GM23338 (cell line): ENCODE measurements around the gene WDR38. TPM values are rescaled to one million over a fixed set of nuclear protein-coding genes. Genes with fewer than 3 reads are reported as not detected.

Experiments
- ATAC-seq: fragments of 200-7000 bp; cut with Tn5 transposase; 3 replicates; pipeline ENCODE4 v1.9.1; 2020
- DNase-seq: peaks from one replicate; pipeline ENCODE4 v3.0.0-alpha.2; 2015; ENCODE audit warnings: low spot score
- H2AFZ ChIP-seq: fragments of 200-600 bp; sonication (generic); 2 replicates; pipeline ENCODE4 v1.8.0; 2016; ENCODE audit warnings: antibody characterized with exemption, mild to moderate bottlenecking, moderate library complexity
- H3F3A ChIP-seq: fragments of 200-600 bp; sonication (generic); replicated peaks from 2 replicates; pipeline ENCODE4 v1.8.0; 2017; ENCODE audit warnings: antibody characterized with exemption, mixed run types, low read depth
- H3K27ac ChIP-seq: fragments of 200-600 bp; sonication (generic); 2 replicates; pipeline ENCODE4 v1.6.1; 2016; ENCODE audit warnings: low read depth
- H3K27me3 ChIP-seq: fragments of 200-600 bp; sonication (generic); 2 replicates; pipeline ENCODE4 v1.8.0; 2016; ENCODE audit warnings: mild to moderate bottlenecking, mixed run types, moderate library complexity; ENCODE audit not compliant: insufficient read depth
- H3K36me3 ChIP-seq: fragments of 200-600 bp; sonication (generic); 2 replicates; pipeline ENCODE4 v1.8.0; 2016; ENCODE audit warnings: mild to moderate bottlenecking; ENCODE audit not compliant: insufficient read depth
- H3K4me1 ChIP-seq: fragments of 200-600 bp; sonication (generic); 2 replicates; pipeline ENCODE4 v1.8.0; 2016; ENCODE audit warnings: mild to moderate bottlenecking, moderate library complexity; ENCODE audit not compliant: insufficient read depth
- H3K4me2 ChIP-seq: fragments of 200-600 bp; sonication (generic); 2 replicates; pipeline ENCODE4 v1.7.1; 2017; ENCODE audit warnings: mixed run types
- H3K4me3 ChIP-seq: fragments of 200-600 bp; sonication (generic); 2 replicates; pipeline ENCODE4 v1.6.1; 2016; ENCODE audit warnings: mixed run types
- H3K79me2 ChIP-seq: fragments of 200-600 bp; sonication (generic); replicated peaks from 2 replicates; pipeline ENCODE4 v1.8.0; 2017; ENCODE audit warnings: mild to moderate bottlenecking; ENCODE audit not compliant: insufficient read depth
- H3K9me2 ChIP-seq: fragments of 200-600 bp; sonication (generic); 2 replicates; pipeline ENCODE4 v1.8.0; 2017; ENCODE audit not compliant: insufficient read depth
- H4K20me1 ChIP-seq: fragments of 200-600 bp; sonication (generic); replicated peaks from 2 replicates; pipeline ENCODE4 v1.8.0; 2017; ENCODE audit warnings: mild to moderate bottlenecking; ENCODE audit not compliant: insufficient read depth
- H3K27ac Mint-ChIP-seq: 2 replicates; pipeline ENCODE4 v1.8.0; 2020; ENCODE audit warnings: inconsistent platforms, mild to moderate bottlenecking, moderate library complexity, mixed read lengths
- H3K27me3 Mint-ChIP-seq: 3 replicates; pipeline ENCODE4 v1.8.0; 2022; ENCODE audit warnings: low read depth, mild to moderate bottlenecking, moderate library complexity, mixed read lengths, inconsistent platforms; ENCODE audit not compliant: insufficient read depth, poor library complexity
- H3K36me3 Mint-ChIP-seq: 3 replicates; pipeline ENCODE4 v1.8.0; 2021; ENCODE audit warnings: low read depth, mild to moderate bottlenecking, inconsistent platforms, moderate library complexity, mixed read lengths
- H3K4me1 Mint-ChIP-seq: 3 replicates; pipeline ENCODE4 v1.8.0; 2020; ENCODE audit warnings: mild to moderate bottlenecking, inconsistent platforms, mixed read lengths
- H3K4me3 Mint-ChIP-seq: 3 replicates; pipeline ENCODE4 v1.8.0; 2021; ENCODE audit warnings: moderate library complexity, mild to moderate bottlenecking, inconsistent platforms, mixed read lengths
- H3K9me3 Mint-ChIP-seq: 3 replicates; pipeline ENCODE4 v1.8.0; 2020; ENCODE audit warnings: moderate library complexity, mild to moderate bottlenecking, inconsistent platforms, mixed read lengths
- CREB1 ChIP-seq: fragments of 250-450 bp; sonication (Bioruptor Pico); IDR thresholded peaks from 2 replicates; pipeline ENCODE4 v1.5.0; 2020; ENCODE audit warnings: low read depth, mild to moderate bottlenecking, moderate library complexity
- EZH2 ChIP-seq: fragments of 200-600 bp; sonication (generic); IDR thresholded peaks from one replicate; pipeline ENCODE4 v1.8.0; 2017; ENCODE audit warnings: antibody characterized with exemption, mild to moderate bottlenecking, low read depth; ENCODE audit not compliant: unreplicated experiment
- JUNB ChIP-seq: IDR thresholded peaks from one replicate; pipeline ENCODE4 v1.6.1; 2016; ENCODE audit warnings: antibody characterized with exemption; ENCODE audit not compliant: unreplicated experiment
- NANOG ChIP-seq: IDR thresholded peaks from 2 replicates; pipeline ENCODE4 v1.6.1; 2016; ENCODE audit warnings: antibody characterized with exemption, borderline replicate concordance
- ZNF114 ChIP-seq: fragments of 250-450 bp; sonication (Bioruptor Pico); IDR thresholded peaks from 2 replicates; pipeline ENCODE4 v1.5.0; 2020; ENCODE audit warnings: mild to moderate bottlenecking, moderate library complexity
- ZNF331 ChIP-seq: fragments of 250-450 bp; sonication (Bioruptor Pico); IDR thresholded peaks from 2 replicates; pipeline ENCODE4 v1.5.0; 2020; ENCODE audit warnings: low read depth, mild to moderate bottlenecking, moderate library complexity
- polyA plus RNA-seq: library from polyadenylated mRNA; unstranded; fragments of >200 nt; fragmentation: Nextera tagmentation; extraction: Ambion mirVana; gene quantifications from 2 replicates; pipeline ENCODE4 v1.2.1, GENCODE V29; 2016
- total RNA-seq: library from RNA; depleted of rRNA; stranded (reverse); fragments of >200 nt; shearing (Covaris generic); gene quantifications from 2 replicates; pipeline ENCODE4 v1.2.3, GENCODE V29; 2014
- TF ChIP-seq, protein P1 (sequence below): IDR thresholded peaks from one replicate; pipeline ENCODE4 v1.6.1; 2018; ENCODE audit warnings: antibody characterized with exemption; ENCODE audit not compliant: unreplicated experiment
- TF ChIP-seq, protein P2 (sequence below): fragments of 250-450 bp; sonication (Bioruptor Pico); IDR thresholded peaks from 2 replicates; pipeline ENCODE4 v1.5.0; 2020; ENCODE audit warnings: mild to moderate bottlenecking, moderate library complexity
- TF ChIP-seq, protein P3 (sequence below), 2 experiments: fragments of 200-600 bp in 1 of 2; sonication (generic) in 1 of 2; conservative IDR thresholded peaks; 2 replicates each; pipeline versions ENCODE4 v1.5.1 to v1.6.1; 2016 to 2017; ENCODE audit warnings: antibody characterized with exemption in 2 of 2, low read depth in 2 of 2, mild to moderate bottlenecking in 2 of 2, moderate library complexity in 1 of 2
- TF ChIP-seq, protein P4 (sequence below): IDR thresholded peaks from 2 replicates; pipeline ENCODE4 v1.6.1; 2016; ENCODE audit warnings: antibody characterized with exemption

The WDR38 gene
- total and polyA plus RNA-seq, 2 experiments from 2014 or later, result not detected

DNA sequence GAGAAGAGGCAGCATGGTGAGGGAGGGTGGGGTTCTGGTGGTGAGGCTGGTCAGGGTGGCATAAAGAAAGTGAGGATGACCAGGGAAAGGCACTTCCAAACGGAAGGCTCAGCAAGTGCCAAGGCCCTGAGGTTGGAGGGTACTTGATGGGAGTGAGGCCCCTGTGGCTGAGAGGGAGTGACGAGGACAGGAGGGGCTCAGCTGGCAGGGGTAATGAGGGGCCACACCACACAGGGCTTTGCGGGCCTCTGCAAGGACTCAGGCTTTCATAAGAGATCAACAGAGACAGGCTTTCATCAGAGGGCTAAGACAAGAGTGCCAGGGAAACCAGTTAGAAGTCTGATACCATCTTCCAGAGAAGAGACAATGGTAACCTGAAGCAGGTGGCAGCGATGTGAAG is 32.3 kb downstream of the WDR38 start:
- Histone ChIP-seq H3K27me3 (no peaks in the 10 kb centered on the region), H3K9me2 (no peaks in the 10 kb centered on the region), H3K79me2 (no peaks in the 10 kb centered on the region), H3K4me1 (peaks cover 17% of the 10 kb centered on the region), H3K4me2 (no peak overlapping the region), H3K4me3 (no peak overlapping the region), H3F3A (peaks cover 20% of the 10 kb centered on the region; the same call in 1 of the 2 replicates), H3K27ac (no peak overlapping the region), H3K36me3 (no peaks in the 10 kb centered on the region), H2AFZ (no peak overlapping the region), H4K20me1 (0 out of 2 replicates have a peak, but pooled peaks cover 3% of the 10 kb centered on the region)
- H3K36me3 Mint-ChIP-seq, result no peaks in the 10 kb centered on the region; the same call in 2 of the 3 replicates
- peaks cover 41% of the 10 kb centered on the region for H3K4me1 Mint-ChIP-seq
- ATAC-seq (no peak), DNase-seq (no peak)
- peaks cover 11% of the 10 kb centered on the region for H3K27me3 Mint-ChIP-seq
- TF ChIP-seq JUNB, result no peak
- TF ChIP-seq NANOG, result no peak
- no peak for TF ChIP-seq CREB1 (CRISPR knock-in tag)
- TF ChIP-seq, protein P1, sequence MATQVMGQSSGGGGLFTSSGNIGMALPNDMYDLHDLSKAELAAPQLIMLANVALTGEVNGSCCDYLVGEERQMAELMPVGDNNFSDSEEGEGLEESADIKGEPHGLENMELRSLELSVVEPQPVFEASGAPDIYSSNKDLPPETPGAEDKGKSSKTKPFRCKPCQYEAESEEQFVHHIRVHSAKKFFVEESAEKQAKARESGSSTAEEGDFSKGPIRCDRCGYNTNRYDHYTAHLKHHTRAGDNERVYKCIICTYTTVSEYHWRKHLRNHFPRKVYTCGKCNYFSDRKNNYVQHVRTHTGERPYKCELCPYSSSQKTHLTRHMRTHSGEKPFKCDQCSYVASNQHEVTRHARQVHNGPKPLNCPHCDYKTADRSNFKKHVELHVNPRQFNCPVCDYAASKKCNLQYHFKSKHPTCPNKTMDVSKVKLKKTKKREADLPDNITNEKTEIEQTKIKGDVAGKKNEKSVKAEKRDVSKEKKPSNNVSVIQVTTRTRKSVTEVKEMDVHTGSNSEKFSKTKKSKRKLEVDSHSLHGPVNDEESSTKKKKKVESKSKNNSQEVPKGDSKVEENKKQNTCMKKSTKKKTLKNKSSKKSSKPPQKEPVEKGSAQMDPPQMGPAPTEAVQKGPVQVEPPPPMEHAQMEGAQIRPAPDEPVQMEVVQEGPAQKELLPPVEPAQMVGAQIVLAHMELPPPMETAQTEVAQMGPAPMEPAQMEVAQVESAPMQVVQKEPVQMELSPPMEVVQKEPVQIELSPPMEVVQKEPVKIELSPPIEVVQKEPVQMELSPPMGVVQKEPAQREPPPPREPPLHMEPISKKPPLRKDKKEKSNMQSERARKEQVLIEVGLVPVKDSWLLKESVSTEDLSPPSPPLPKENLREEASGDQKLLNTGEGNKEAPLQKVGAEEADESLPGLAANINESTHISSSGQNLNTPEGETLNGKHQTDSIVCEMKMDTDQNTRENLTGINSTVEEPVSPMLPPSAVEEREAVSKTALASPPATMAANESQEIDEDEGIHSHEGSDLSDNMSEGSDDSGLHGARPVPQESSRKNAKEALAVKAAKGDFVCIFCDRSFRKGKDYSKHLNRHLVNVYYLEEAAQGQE, result no peak
- TF ChIP-seq, protein P2, sequence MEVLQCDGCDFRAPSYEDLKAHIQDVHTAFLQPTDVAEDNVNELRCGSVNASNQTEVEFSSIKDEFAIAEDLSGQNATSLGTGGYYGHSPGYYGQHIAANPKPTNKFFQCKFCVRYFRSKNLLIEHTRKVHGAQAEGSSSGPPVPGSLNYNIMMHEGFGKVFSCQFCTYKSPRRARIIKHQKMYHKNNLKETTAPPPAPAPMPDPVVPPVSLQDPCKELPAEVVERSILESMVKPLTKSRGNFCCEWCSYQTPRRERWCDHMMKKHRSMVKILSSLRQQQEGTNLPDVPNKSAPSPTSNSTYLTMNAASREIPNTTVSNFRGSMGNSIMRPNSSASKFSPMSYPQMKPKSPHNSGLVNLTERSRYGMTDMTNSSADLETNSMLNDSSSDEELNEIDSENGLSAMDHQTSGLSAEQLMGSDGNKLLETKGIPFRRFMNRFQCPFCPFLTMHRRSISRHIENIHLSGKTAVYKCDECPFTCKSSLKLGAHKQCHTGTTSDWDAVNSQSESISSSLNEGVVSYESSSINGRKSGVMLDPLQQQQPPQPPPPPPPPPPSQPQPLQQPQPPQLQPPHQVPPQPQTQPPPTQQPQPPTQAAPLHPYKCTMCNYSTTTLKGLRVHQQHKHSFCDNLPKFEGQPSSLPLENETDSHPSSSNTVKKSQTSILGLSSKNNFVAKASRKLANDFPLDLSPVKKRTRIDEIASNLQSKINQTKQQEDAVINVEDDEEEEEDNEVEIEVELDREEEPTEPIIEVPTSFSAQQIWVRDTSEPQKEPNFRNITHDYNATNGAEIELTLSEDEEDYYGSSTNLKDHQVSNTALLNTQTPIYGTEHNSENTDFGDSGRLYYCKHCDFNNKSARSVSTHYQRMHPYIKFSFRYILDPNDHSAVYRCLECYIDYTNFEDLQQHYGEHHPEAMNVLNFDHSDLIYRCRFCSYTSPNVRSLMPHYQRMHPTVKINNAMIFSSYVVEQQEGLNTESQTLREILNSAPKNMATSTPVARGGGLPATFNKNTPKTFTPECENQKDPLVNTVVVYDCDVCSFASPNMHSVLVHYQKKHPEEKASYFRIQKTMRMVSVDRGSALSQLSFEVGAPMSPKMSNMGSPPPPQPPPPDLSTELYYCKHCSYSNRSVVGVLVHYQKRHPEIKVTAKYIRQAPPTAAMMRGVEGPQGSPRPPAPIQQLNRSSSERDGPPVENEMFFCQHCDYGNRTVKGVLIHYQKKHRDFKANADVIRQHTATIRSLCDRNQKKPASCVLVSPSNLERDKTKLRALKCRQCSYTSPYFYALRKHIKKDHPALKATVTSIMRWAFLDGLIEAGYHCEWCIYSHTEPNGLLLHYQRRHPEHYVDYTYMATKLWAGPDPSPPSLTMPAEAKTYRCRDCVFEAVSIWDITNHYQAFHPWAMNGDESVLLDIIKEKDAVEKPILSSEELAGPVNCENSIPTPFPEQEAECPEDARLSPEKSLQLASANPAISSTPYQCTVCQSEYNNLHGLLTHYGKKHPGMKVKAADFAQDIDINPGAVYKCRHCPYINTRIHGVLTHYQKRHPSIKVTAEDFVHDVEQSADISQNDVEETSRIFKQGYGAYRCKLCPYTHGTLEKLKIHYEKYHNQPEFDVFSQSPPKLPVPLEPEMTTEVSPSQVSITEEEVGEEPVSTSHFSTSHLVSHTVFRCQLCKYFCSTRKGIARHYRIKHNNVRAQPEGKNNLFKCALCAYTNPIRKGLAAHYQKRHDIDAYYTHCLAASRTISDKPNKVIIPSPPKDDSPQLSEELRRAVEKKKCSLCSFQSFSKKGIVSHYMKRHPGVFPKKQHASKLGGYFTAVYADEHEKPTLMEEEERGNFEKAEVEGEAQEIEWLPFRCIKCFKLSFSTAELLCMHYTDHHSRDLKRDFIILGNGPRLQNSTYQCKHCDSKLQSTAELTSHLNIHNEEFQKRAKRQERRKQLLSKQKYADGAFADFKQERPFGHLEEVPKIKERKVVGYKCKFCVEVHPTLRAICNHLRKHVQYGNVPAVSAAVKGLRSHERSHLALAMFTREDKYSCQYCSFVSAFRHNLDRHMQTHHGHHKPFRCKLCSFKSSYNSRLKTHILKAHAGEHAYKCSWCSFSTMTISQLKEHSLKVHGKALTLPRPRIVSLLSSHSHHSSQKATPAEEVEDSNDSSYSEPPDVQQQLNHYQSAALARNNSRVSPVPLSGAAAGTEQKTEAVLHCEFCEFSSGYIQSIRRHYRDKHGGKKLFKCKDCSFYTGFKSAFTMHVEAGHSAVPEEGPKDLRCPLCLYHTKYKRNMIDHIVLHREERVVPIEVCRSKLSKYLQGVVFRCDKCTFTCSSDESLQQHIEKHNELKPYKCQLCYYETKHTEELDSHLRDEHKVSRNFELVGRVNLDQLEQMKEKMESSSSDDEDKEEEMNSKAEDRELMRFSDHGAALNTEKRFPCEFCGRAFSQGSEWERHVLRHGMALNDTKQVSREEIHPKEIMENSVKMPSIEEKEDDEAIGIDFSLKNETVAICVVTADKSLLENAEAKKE (CRISPR knock-in tag), result no peak
- TF ChIP-seq EZH2, result no peak
- no peak for TF ChIP-seq ZNF331
- TF ChIP-seq, protein P3, sequence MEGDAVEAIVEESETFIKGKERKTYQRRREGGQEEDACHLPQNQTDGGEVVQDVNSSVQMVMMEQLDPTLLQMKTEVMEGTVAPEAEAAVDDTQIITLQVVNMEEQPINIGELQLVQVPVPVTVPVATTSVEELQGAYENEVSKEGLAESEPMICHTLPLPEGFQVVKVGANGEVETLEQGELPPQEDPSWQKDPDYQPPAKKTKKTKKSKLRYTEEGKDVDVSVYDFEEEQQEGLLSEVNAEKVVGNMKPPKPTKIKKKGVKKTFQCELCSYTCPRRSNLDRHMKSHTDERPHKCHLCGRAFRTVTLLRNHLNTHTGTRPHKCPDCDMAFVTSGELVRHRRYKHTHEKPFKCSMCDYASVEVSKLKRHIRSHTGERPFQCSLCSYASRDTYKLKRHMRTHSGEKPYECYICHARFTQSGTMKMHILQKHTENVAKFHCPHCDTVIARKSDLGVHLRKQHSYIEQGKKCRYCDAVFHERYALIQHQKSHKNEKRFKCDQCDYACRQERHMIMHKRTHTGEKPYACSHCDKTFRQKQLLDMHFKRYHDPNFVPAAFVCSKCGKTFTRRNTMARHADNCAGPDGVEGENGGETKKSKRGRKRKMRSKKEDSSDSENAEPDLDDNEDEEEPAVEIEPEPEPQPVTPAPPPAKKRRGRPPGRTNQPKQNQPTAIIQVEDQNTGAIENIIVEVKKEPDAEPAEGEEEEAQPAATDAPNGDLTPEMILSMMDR (conservative IDR thresholded peaks at IDR 0.05; ENCODE audit: low read depth in 2 of 2), result no peak
- TF ChIP-seq, protein P4, sequence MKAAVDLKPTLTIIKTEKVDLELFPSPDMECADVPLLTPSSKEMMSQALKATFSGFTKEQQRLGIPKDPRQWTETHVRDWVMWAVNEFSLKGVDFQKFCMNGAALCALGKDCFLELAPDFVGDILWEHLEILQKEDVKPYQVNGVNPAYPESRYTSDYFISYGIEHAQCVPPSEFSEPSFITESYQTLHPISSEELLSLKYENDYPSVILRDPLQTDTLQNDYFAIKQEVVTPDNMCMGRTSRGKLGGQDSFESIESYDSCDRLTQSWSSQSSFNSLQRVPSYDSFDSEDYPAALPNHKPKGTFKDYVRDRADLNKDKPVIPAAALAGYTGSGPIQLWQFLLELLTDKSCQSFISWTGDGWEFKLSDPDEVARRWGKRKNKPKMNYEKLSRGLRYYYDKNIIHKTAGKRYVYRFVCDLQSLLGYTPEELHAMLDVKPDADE, result no peak
- TF ChIP-seq ZNF114, result no peak
- no peak overlapping the region for H3K27ac Mint-ChIP-seq
- no peaks in the 10 kb centered on the region; the same call in 2 of the 3 replicates for H3K9me3 Mint-ChIP-seq
- H3K4me3 Mint-ChIP-seq, result no peak overlapping the region
